HG02642 (cell line): Measurements from ENCODE around the gene WFDC9.
"Not testable (repeated sequence)": the region's sequence is repeated elsewhere in the genome, so short reads cannot be mapped to it uniquely, and the experiment has no call there.

Source experiments
- ATAC-seq: cut with Tn5 transposase; IDR thresholded peaks from one replicate; pipeline ENCODE4 v1.9.1; 2021; ENCODE audit warnings: mild to moderate bottlenecking; ENCODE audit not compliant: unreplicated experiment, poor library complexity

WFDC9 gene

GRCh38 chr20:45593498-45593897 lies 37.6 kb downstream of the WFDC9 start:
- no peak for ATAC-seq

- ATAC-seq: no peak
Measured at GRCh38 chr20:45592574-45593189, 38.4 kb downstream of the WFDC9 start.

- ATAC-seq: no peak
Measured at GRCh38 chr20:45589725-45590124, 41.4 kb downstream of the WFDC9 start.

- ATAC-seq: no peak
Measured at GRCh38 chr20:45588800-45589199, 42.3 kb downstream of the WFDC9 start.

- ATAC-seq: not testable (repeated sequence)
Measured at GRCh38 chr20:45585986-45586385, 45.1 kb downstream of the WFDC9 start.

GRCh38 chr20:45584294-45584693 lies 46.8 kb downstream of the WFDC9 start:
- not testable (repeated sequence) for ATAC-seq

GRCh38 chr20:45583502-45583901 lies 47.6 kb downstream of the WFDC9 start:
- no peak for ATAC-seq

GRCh38 chr20:45581702-45582101 lies 49.4 kb downstream of the WFDC9 start:
- no peak for ATAC-seq

GRCh38 chr20:45579184-45579583 lies 51.9 kb downstream of the WFDC9 start, which contains the start of gene WFDC8:
WFDC8 (minus strand) TSS chr20:45579284; CDS start chr20:45579247, 37 bp downstream.
- ATAC-seq: no peak

- no peak for ATAC-seq
Measured at GRCh38 chr20:45578231-45578630, 52.9 kb downstream of the WFDC9 start.

GRCh38 chr20:45576995-45577394 lies 54.1 kb downstream of the WFDC9 start:
- ATAC-seq: no peak

- no peak for ATAC-seq
Measured at GRCh38 chr20:45575931-45576330, 55.2 kb downstream of the WFDC9 start.

- ATAC-seq: not testable (repeated sequence)
Measured at GRCh38 chr20:45569650-45570049, 61.4 kb downstream of the WFDC9 start.

- ATAC-seq: no peak
Measured at GRCh38 chr20:45564760-45565276, 66.3 kb downstream of the WFDC9 start.
